HG02588 (cell line): ENCODE measurements around the gene EEF1A1.
A peak's percentile ranks its signal among the peaks of the same experiment; 100 is the strongest.
"Not testable (repeated sequence)": the region's sequence is repeated elsewhere in the genome, so short reads cannot be mapped to it uniquely, and the experiment has no call there.

ENCODE experiments used
- ATAC-seq: cut with Tn5 transposase; IDR thresholded peaks from one replicate; pipeline ENCODE4 v1.9.1; 2021; ENCODE audit warnings: mild to moderate bottlenecking, moderate library complexity; ENCODE audit not compliant: unreplicated experiment

The EEF1A1 gene

GRCh38 chr6:73538116-73538779 lies 17.4 kb upstream of the EEF1A1 start:
- peak; percentile 22 for ATAC-seq

GRCh38 chr6:73537677-73538076 lies 16.8 kb upstream of the EEF1A1 start:
- ATAC-seq = peak; percentile 51

DNA sequence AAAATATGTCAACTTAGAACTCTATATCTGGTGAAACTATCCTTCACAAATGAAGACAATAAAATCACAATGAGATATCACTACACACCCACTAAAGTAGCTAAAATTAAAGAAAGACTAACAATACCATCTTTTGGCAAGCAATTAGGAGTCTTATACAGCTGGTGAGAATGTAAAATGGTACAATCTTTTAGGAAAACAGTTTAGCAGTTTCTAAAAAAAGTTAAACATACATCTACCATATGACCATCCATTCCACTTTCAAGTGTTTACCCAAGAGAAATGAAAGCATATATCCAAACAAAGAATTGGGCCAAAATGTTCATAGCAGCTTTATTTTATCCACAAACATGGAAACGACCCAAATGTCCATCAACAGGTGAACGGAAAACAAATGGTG lies 13.8 kb upstream of the EEF1A1 start:
- ATAC-seq = no peak

DNA sequence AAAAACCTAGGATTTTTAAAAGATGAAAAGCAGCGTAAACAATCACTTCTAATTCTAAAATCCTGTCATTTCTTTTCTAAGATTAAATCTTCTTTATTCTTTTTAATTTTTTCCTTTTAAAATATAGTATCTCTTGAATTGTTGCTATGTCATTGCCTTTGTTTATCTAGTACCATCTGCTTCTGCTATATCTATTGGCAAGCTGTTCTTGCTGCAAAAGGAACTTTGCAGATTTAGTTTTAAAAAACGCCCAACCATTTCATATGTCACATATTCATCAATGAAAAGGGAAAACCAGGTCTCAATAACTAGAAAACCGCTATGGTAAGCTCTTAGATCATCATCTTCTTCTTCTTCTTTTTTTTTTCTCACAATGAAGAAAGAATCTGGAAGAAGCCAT lies 11.5 kb upstream of the EEF1A1 start:
- no peak for ATAC-seq

DNA sequence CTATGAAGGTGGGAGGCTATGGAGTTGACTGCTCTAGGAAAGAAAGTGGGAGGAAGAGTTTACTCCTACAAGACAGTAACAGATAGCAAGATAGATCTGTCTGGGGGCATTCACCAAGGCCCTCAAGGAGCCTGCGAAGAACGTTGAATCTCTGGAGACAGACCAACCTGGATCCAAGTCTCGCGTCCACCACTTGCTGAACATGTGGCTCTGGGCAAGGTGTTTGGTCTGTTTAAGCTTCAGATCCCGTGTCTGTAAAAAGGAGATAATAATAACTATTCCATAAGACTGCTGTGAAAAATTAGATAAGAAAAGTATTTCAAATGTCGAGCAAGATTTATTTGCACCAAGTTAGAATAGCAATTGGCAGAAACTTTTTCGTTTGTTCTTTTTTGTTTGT lies 8.1 kb upstream of the EEF1A1 start:
- no peak for ATAC-seq

GRCh38 chr6:73525546-73526330 lies 4.9 kb upstream of the EEF1A1 start:
- ATAC-seq = no peak

GRCh38 chr6:73523434-73524123 lies 2.7 kb upstream of the EEF1A1 start:
- ATAC-seq = peak; percentile 38

DNA sequence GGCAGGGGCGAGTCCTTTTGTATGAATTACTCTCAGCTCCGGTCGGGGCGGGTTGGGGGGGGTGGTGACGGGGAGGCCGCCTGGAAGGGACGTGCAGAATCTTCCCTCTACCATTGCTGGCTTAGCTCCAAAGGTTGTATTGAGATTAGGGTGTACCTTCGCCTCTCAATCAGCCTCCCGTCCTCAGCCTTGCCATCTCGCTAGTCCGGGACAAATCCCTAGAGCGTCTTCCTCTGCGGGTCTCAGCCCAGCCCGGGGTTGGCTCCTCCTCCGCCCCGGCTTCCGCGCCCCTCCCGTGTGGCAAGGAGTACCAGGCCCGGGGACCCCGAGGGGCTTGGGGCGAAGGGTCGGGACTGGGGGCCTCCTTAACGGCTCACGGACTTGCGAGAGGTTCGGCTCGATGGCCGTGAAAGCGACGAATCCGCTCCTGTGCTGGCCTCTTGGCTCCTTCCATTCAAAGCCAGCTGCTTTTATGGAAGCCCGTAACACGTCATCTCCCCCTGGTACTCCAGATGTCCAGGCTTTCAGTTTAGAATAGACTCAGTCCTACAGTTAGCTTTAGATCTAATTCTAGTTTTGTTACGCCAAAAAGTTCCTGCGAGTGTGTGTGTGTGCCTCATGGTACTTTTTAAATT lies 636 bp upstream of the EEF1A1 start:
- peak; percentile 34 for ATAC-seq

- ATAC-seq = peak; percentile 15
These were observed 725 bp downstream of the EEF1A1 start for GRCh38 chr6:73519926-73520687.

DNA sequence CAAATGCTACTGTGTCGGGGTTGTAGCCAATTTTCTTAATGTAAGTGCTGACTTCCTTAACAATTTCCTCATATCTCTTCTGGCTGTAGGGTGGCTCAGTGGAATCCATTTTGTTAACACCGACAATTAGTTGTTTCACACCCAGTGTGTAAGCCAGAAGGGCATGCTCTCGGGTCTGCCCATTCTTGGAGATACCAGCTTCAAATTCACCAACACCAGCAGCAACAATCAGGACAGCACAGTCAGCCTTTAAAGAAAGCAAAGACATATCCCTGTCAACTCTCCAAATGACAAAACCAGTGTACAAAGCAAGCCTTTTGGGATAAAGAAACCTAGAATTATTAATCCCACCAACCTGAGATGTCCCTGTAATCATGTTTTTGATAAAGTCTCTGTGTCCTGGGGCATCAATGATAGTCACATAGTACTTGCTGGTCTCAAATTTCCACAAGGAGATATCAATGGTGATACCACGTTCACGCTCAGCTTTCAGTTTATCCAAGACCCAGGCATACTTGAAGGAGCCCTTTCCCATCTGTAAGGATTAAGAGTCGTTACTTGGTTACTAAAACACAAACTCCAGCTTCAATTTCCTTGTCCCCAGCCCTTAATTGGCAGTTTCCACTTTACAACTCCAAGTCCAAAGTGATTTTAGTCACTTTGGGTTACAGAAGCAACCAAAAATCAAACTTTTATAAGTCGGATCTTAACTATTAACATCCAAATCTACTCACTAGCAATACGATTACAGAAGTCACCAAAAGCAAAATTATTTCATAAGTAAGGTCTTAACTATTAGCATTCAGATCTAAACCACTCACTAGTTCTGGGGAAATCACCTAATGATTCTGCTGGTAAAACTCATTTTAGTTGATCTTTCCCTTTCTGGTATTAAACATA lies 1.6 kb downstream of the EEF1A1 start:
- not testable (repeated sequence) for ATAC-seq

DNA sequence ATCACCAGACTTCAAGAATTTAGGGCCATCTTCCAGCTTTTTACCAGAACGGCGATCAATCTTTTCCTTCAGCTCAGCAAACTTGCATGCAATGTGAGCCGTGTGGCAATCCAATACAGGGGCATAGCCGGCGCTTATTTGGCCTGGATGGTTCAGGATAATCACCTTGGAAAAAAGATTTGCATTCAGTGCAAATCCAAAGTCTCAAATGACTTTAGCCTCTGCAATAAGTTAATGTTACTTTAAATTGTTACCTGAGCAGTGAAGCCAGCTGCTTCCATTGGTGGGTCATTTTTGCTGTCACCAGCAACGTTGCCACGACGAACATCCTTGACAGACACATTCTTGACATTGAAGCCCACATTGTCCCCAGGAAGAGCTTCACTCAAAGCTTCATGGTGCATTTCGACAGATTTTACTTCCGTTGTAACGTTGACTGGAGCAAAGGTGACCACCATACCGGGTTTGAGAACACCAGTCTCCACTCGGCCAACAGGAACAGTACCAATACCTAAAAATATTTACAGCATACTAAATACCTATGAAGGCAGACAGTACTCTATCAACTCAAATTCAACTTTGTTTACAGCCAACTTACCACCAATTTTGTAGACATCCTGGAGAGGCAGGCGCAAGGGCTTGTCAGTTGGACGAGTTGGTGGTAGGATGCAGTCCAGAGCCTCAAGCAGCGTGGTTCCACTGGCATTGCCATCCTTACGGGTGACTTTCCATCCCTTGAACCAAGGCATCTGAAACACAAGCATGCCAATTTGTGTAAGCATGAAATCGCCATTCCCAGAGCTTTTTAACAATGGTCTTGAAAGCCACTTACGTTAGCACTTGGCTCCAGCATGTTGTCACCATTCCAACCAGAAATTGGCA lies 2.5 kb downstream of the EEF1A1 start:
- not testable (repeated sequence) for ATAC-seq

GRCh38 chr6:73516514-73517489 lies 4.0 kb downstream of the EEF1A1 start:
- no peak for ATAC-seq

GRCh38 chr6:73515204-73515655 lies 5.6 kb downstream of the EEF1A1 start:
- no peak for ATAC-seq

GRCh38 chr6:73514746-73515110 lies 6.1 kb downstream of the EEF1A1 start:
- ATAC-seq = no peak

GRCh38 chr6:73513496-73513854 lies 7.4 kb downstream of the EEF1A1 start:
- ATAC-seq = no peak

GRCh38 chr6:73511796-73512195 lies 9.0 kb downstream of the EEF1A1 start:
- ATAC-seq = no peak

- no peak for ATAC-seq
These were observed 11.0 kb downstream of the EEF1A1 start for GRCh38 chr6:73509851-73510250.

- ATAC-seq = no peak
These were observed 12.1 kb downstream of the EEF1A1 start for GRCh38 chr6:73508776-73509175.
